HepG2 (cell line): Measurements from ENCODE around the gene GH2. TPM values are rescaled to one million over a fixed set of nuclear protein-coding genes. Genes with fewer than 3 reads are reported as not detected.

Experiments
- ATAC-seq: fragments of 200-7000 bp; cut with Tn5 transposase; 3 replicates; pipeline ENCODE4 v1.9.1; 2020; ENCODE audit warnings: mild to moderate bottlenecking, moderate library complexity
- BruUV-seq: library from RNA; stranded (reverse); fragments of 400-500 nt; replicated peaks from 2 replicates; lab custom pipeline; 2021; lab: Mats Ljungman, UMichigan
- CTCF ChIA-PET: fragments of 300-600 bp; formaldehyde crosslinking; extraction: SDS; loops from one replicate; lab custom pipeline; 2021; ENCODE audit warnings: low total read pairs, inconsistent platforms, low intra/inter-chr PET ratio; lab: Yijun Ruan, JAX
- POLR2A ChIA-PET: fragments of 350-600 bp; sonication (Branson Sonifier 250); formaldehyde crosslinking; loops from one replicate; lab custom pipeline; 2020; ENCODE audit warnings: antibody characterized with exemption, inconsistent platforms; lab: Yijun Ruan, JAX
- DNase-seq: peaks from one replicate; pipeline ENCODE4 v3.0.0-alpha.2; 2015; ENCODE audit warnings: low spot score
- FAIRE-seq: peaks from 3 replicates; lab custom pipeline; 2011; peaks lifted over from hg19 to GRCh38; lab: Jason Lieb, UNC
- H2AFZ ChIP-seq: one replicate; pipeline ENCODE4 v1.6.1; 2011; ENCODE audit warnings: low read length, inconsistent platforms
- H3K27ac ChIP-seq: fragments of 300-600 bp; 3 replicates; pipeline ENCODE4 v1.8.0; 2011; ENCODE audit warnings: mixed run types, mild to moderate bottlenecking, mixed read lengths, low read length, inconsistent platforms; ENCODE audit not compliant: insufficient read depth; ENCODE audit errors: extremely low read length
- H3K27me3 ChIP-seq, 2 experiments: fragments of 200-600 bp in 1 of 2; 2 replicates in 1 of 2; 3 replicates in 1 of 2; pipeline versions ENCODE4 v1.6.0 to v1.8.0; 2011; ENCODE audit warnings: low read length in 2 of 2, mild to moderate bottlenecking in 2 of 2, moderate library complexity in 2 of 2, inconsistent platforms in 1 of 2; ENCODE audit not compliant: insufficient read depth in 2 of 2, control insufficient read depth in 1 of 2
- H3K36me3 ChIP-seq, 2 experiments: fragments of 200-600 bp in 1 of 2; replicated peaks in 1 of 2; 2 replicates in 1 of 2; 3 replicates in 1 of 2; pipeline versions ENCODE4 v1.5.1 to v1.8.0; 2011; ENCODE audit warnings: low read length in 2 of 2, inconsistent platforms in 1 of 2; ENCODE audit not compliant: insufficient read depth in 2 of 2, control insufficient read depth in 1 of 2
- H3K4me1 ChIP-seq: 2 replicates; pipeline ENCODE4 v1.5.1; 2012; ENCODE audit warnings: low read length, inconsistent platforms; ENCODE audit not compliant: insufficient read depth
- H3K4me2 ChIP-seq: 2 replicates; pipeline ENCODE4 v1.6.0; 2011; ENCODE audit warnings: low read depth, low read length, inconsistent platforms
- H3K4me3 ChIP-seq, 3 experiments: fragments of 200-600 bp in 1 of 3; sonication (generic), shearing (Covaris generic) in 1 of 3; replicated peaks in 1 of 3; 2 replicates each; pipeline ENCODE4 v1.5.1; 2011 to 2016; ENCODE audit warnings: low read length in 3 of 3, inconsistent platforms in 2 of 3, low read depth in 2 of 3, mild to moderate bottlenecking in 2 of 3, control low read depth in 1 of 3, mixed read lengths in 1 of 3; ENCODE audit not compliant: insufficient read depth in 1 of 3
- H3K79me2 ChIP-seq: one replicate; pipeline ENCODE4 v1.6.1; 2011; ENCODE audit warnings: low read length, inconsistent platforms; ENCODE audit not compliant: insufficient read depth
- H3K9ac ChIP-seq: 2 replicates; pipeline ENCODE4 v1.6.0; 2011; ENCODE audit warnings: mild to moderate bottlenecking, low read depth, low read length, inconsistent platforms; ENCODE audit not compliant: insufficient read depth
- H3K9me3 ChIP-seq: 2 replicates; pipeline ENCODE4 v1.5.1; 2012; ENCODE audit warnings: mild to moderate bottlenecking, low read length
- H4K20me1 ChIP-seq: 2 replicates; pipeline ENCODE4 v1.6.0; 2011; ENCODE audit warnings: inconsistent platforms, mild to moderate bottlenecking, low read length, moderate library complexity; ENCODE audit not compliant: insufficient read depth
- BHLHE40 ChIP-seq: IDR thresholded peaks from 2 replicates; pipeline ENCODE4 v1.6.1; 2011; ENCODE audit warnings: low read length, improper control_type of control experiment
- BRF2 ChIP-seq: sonication (generic); formaldehyde crosslinking; IDR thresholded peaks from 2 replicates; pipeline ENCODE4 v1.8.1; 2022; ENCODE audit warnings: mild to moderate bottlenecking, missing genetic modification reagents
- FOXP4 ChIP-seq: sonication (generic); formaldehyde crosslinking; IDR thresholded peaks from 2 replicates; pipeline ENCODE4 v1.4.0; 2020; ENCODE audit warnings: missing genetic modification reagents
- JDP2 ChIP-seq: sonication (generic); formaldehyde crosslinking; IDR thresholded peaks from 2 replicates; pipeline ENCODE4 v1.8.1; 2022; ENCODE audit warnings: missing genetic modification reagents, borderline replicate concordance
- PCBP1 ChIP-seq: fragments of 200-400 bp; formaldehyde crosslinking; IDR thresholded peaks from 2 replicates; pipeline ENCODE4 v1.6.1; 2017; ENCODE audit warnings: mild to moderate bottlenecking, low read depth, low read length, borderline replicate concordance
- PCBP2 ChIP-seq: fragments of 200-400 bp; formaldehyde crosslinking; optimal IDR thresholded peaks from 2 replicates; pipeline ENCODE3; 2018; ENCODE audit warnings: low read length, low read depth; ENCODE audit not compliant: poor library complexity, severe bottlenecking
- RARA ChIP-seq: IDR thresholded peaks from 2 replicates; pipeline ENCODE4 v1.6.1; 2016; ENCODE audit warnings: missing genetic modification reagents, missing compliant biosample characterization
- ZBTB38 ChIP-seq: sonication (generic); formaldehyde crosslinking; IDR thresholded peaks from 2 replicates; pipeline ENCODE4 v1.5.1; 2020; ENCODE audit warnings: mild to moderate bottlenecking, missing genetic modification reagents
- ZNF17 ChIP-seq: sonication (generic); formaldehyde crosslinking; IDR thresholded peaks from 2 replicates; pipeline ENCODE4 v1.5.0; 2020; ENCODE audit warnings: mild to moderate bottlenecking, missing genetic modification reagents
- ZNF772 ChIP-seq: sonication (generic); formaldehyde crosslinking; IDR thresholded peaks from 2 replicates; pipeline ENCODE4 v1.5.0; 2020; ENCODE audit warnings: mild to moderate bottlenecking, missing genetic modification reagents
- ZSCAN21 ChIP-seq: sonication (generic); formaldehyde crosslinking; IDR thresholded peaks from 2 replicates; pipeline ENCODE4 v1.8.0; 2022; ENCODE audit warnings: mild to moderate bottlenecking, missing genetic modification reagents, moderate library complexity, borderline replicate concordance
- WGBS: methylation state at CpG from one replicate; pipeline ENCODE4 v1.1.6; 2017; ENCODE audit warnings: low lambda C conversion rate; 5-methylcytosine and 5-hydroxymethylcytosine counted together
- in situ Hi-C: cut with HindIII; loops from 2 replicates; pipeline ENCODE4 v1.10.0; 2017; ENCODE audit warnings: low pct_unique_long_range_greater_than_20kb; ENCODE audit not compliant: extremely low pct_ligation_motif_present
- intact Hi-C: fragments of 100-400 bp; cut with micrococcal nuclease; formaldehyde crosslinking; loops from one replicate; pipeline ENCODE4 v1.10.0; 2022; ENCODE audit not compliant: unreplicated experiment
- polyA plus RNA-seq, 8 experiments: library from polyadenylated mRNA; depleted of rRNA in 3 of 8; stranded (reverse) in 7 of 8; unstranded in 1 of 8; fragments of >200 nt; fragmentation: Illumina TruSeq in 4 of 8; extraction: Trizol in 4 of 8; gene quantifications; 2 replicates each; pipeline versions ENCODE4 v1.2.1 to v1.2.3, GENCODE V29; 2011 to 2016; ENCODE audit warnings: low read depth in 4 of 8, missing spikeins in 1 of 8, mixed read lengths in 1 of 8; ENCODE audit not compliant: insufficient read depth in 1 of 8
- total RNA-seq, 5 experiments: library from RNA; depleted of rRNA; stranded (reverse); fragments of >200 nt; fragmentation: Illumina TruSeq; extraction: Trizol; gene quantifications; 2 replicates each; pipeline ENCODE4 v1.2.3, GENCODE V29; 2016; ENCODE audit warnings: low read depth in 1 of 5
- TF ChIP-seq, protein P1 (sequence below): sonication (generic); formaldehyde crosslinking; IDR thresholded peaks from 2 replicates; pipeline ENCODE4 v1.4.0; 2020; ENCODE audit warnings: missing genetic modification reagents
- TF ChIP-seq, protein P2 (sequence below): sonication (generic); formaldehyde crosslinking; IDR thresholded peaks from 2 replicates; pipeline ENCODE4 v1.5.1; 2020; ENCODE audit warnings: mild to moderate bottlenecking, missing genetic modification reagents, borderline replicate concordance

The GH2 gene
- total and polyA plus RNA-seq, 2 of the 13 experiments (the other 11 are each of a cell fraction or from before 2014, with no cell fraction given): not detected

DNA sequence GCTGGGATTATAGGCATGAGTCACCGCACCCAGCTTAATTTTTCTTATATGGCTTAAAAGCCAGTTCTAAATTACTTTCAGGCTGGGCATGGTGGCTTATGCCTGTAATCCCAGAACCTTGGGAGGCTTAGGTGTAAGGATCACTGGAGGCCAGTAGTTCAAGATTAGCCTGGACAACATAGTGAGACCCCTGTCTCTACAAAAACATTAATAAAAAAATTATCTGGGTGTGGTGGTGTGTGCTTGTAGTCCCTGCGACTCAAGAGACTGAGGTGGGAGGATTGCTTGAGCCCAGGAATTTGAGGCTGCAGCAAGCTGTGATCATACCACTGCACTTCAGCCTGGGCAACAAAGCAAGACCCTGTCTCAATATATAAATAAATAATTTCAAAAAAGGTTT lies 28.5 kb downstream of the GH2 start (continued):
- TF ChIP-seq FOXP4 (CRISPR knock-in tag) (no peak), ZNF17 (CRISPR knock-in tag) (no peak), BRF2 (CRISPR knock-in tag) (no peak), RARA (CRISPR knock-in tag) (no peak)
- TF ChIP-seq, all 625 proteins: peak for 2

- TF ChIP-seq PCBP2: no peak
- TF ChIP-seq, protein P1, sequence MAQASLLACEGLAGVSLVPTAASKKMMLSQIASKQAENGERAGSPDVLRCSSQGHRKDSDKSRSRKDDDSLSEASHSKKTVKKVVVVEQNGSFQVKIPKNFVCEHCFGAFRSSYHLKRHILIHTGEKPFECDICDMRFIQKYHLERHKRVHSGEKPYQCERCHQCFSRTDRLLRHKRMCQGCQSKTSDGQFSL: no peak
- TF ChIP-seq JDP2 (CRISPR knock-in tag): no peak
- TF ChIP-seq BHLHE40: no peak
- TF ChIP-seq, protein P2, sequence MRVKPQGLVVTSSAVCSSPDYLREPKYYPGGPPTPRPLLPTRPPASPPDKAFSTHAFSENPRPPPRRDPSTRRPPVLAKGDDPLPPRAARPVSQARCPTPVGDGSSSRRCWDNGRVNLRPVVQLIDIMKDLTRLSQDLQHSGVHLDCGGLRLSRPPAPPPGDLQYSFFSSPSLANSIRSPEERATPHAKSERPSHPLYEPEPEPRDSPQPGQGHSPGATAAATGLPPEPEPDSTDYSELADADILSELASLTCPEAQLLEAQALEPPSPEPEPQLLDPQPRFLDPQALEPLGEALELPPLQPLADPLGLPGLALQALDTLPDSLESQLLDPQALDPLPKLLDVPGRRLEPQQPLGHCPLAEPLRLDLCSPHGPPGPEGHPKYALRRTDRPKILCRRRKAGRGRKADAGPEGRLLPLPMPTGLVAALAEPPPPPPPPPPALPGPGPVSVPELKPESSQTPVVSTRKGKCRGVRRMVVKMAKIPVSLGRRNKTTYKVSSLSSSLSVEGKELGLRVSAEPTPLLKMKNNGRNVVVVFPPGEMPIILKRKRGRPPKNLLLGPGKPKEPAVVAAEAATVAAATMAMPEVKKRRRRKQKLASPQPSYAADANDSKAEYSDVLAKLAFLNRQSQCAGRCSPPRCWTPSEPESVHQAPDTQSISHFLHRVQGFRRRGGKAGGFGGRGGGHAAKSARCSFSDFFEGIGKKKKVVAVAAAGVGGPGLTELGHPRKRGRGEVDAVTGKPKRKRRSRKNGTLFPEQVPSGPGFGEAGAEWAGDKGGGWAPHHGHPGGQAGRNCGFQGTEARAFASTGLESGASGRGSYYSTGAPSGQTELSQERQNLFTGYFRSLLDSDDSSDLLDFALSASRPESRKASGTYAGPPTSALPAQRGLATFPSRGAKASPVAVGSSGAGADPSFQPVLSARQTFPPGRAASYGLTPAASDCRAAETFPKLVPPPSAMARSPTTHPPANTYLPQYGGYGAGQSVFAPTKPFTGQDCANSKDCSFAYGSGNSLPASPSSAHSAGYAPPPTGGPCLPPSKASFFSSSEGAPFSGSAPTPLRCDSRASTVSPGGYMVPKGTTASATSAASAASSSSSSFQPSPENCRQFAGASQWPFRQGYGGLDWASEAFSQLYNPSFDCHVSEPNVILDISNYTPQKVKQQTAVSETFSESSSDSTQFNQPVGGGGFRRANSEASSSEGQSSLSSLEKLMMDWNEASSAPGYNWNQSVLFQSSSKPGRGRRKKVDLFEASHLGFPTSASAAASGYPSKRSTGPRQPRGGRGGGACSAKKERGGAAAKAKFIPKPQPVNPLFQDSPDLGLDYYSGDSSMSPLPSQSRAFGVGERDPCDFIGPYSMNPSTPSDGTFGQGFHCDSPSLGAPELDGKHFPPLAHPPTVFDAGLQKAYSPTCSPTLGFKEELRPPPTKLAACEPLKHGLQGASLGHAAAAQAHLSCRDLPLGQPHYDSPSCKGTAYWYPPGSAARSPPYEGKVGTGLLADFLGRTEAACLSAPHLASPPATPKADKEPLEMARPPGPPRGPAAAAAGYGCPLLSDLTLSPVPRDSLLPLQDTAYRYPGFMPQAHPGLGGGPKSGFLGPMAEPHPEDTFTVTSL (CRISPR knock-in tag): no peak
- TF ChIP-seq BRF2 (CRISPR knock-in tag): no peak
- 0 out of 2 replicates have a peak, but pooled peaks have one; percentile 23 for TF ChIP-seq ZBTB38 (CRISPR knock-in tag)
- TF ChIP-seq PCBP1: 0 out of 2 replicates have a peak, but pooled peaks have one; percentile 81
- no peak for TF ChIP-seq ZNF772 (CRISPR knock-in tag)
- TF ChIP-seq ZSCAN21 (CRISPR knock-in tag): no peak
- DNase-seq (no peak), ATAC-seq (no peak), FAIRE-seq (no peak)
- POLR2A ChIA-PET: no interaction called here
- H4K20me1 ChIP-seq: no peaks in the 10 kb centered on the region
- CTCF ChIA-PET: no interaction called here
- intact Hi-C loops: no loop called here
- no TSS peak for BruUV-seq
- H3K79me2 ChIP-seq: no peaks in the 10 kb centered on the region
- H3K36me3 ChIP-seq: no peaks in the 10 kb centered on the region
- H3K9ac ChIP-seq: no peak overlapping the region
- no peaks in the 10 kb centered on the region for H3K9me3 ChIP-seq
- H3K27ac ChIP-seq: no peak overlapping the region
- WGBS: 80% methylated on average over 9 of the region's 9 CpGs
- H3K4me1 ChIP-seq: peaks cover 44% of the 10 kb centered on the region
- H2AFZ ChIP-seq: no peak overlapping the region
- in situ Hi-C loops: no loop called here
- H3K27me3 ChIP-seq: no peaks in the 10 kb centered on the region
- no peak overlapping the region for H3K4me2 ChIP-seq
- H3K4me3 ChIP-seq: no peak overlapping the region
These were observed 31.3 kb downstream of the GH2 start for GRCh38 chr17:63850401-63850800.
